Endothelial cell of umbilical vein (primary cell): ENCODE measurements around the gene SHISA6. TPM values are rescaled to one million over a fixed set of nuclear protein-coding genes. Genes with fewer than 3 reads are reported as not detected.

Source experiments
- BruUV-seq: library from RNA; stranded (reverse); fragments of 400-500 nt; replicated peaks from 2 replicates; lab custom pipeline; 2021; lab: Mats Ljungman, UMichigan
- CTCF ChIA-PET: fragments of 300-600, 350-600 bp; sonication (Branson Sonifier 250); formaldehyde crosslinking; loops from one replicate; lab custom pipeline; 2021; ENCODE audit warnings: antibody characterized with exemption, inconsistent platforms; lab: Charles Lee
- POLR2A ChIA-PET: fragments of 300-600, 350-600 bp; sonication (Branson Sonifier 250); formaldehyde crosslinking; loops from one replicate; lab custom pipeline; 2021; ENCODE audit warnings: antibody characterized with exemption, inconsistent platforms; lab: Charles Lee
- DNase-seq: peaks from one replicate; pipeline ENCODE4 v3.0.0-alpha.2; 2011; ENCODE audit warnings: low read depth, low spot score
- FAIRE-seq: peaks from 2 replicates; lab custom pipeline; 2011; peaks lifted over from hg19 to GRCh38; lab: Jason Lieb, UNC
- H2AFZ ChIP-seq: 2 replicates; pipeline ENCODE4 v1.6.0; 2012; ENCODE audit warnings: low read depth, low read length, control low read depth, inconsistent platforms
- H3K27ac ChIP-seq: 2 replicates; pipeline ENCODE4 v1.5.1; 2011; ENCODE audit warnings: low read depth, mild to moderate bottlenecking, control low read depth, low read length, moderate library complexity; ENCODE audit not compliant: insufficient read depth
- H3K27me3 ChIP-seq, 2 experiments: 2 replicates each; pipeline versions ENCODE4 v1.6.0 to v1.6.1; 2011; ENCODE audit warnings: low read length in 2 of 2, mixed read lengths in 1 of 2; ENCODE audit not compliant: control insufficient read depth in 2 of 2, insufficient read depth in 2 of 2
- H3K36me3 ChIP-seq, 2 experiments: 2 replicates in 1 of 2; 3 replicates in 1 of 2; pipeline ENCODE4 v1.5.1; 2011; ENCODE audit warnings: low read length in 2 of 2, mild to moderate bottlenecking in 1 of 2, moderate library complexity in 1 of 2; ENCODE audit not compliant: control insufficient read depth in 2 of 2, insufficient read depth in 2 of 2; ENCODE audit errors: extremely low read depth in 1 of 2
- H3K4me1 ChIP-seq: 3 replicates; pipeline ENCODE4 v1.5.1; 2011; ENCODE audit warnings: mild to moderate bottlenecking, low read length; ENCODE audit not compliant: control insufficient read depth, insufficient read depth; ENCODE audit errors: extremely low read depth
- H3K4me2 ChIP-seq: 2 replicates; pipeline ENCODE4 v1.6.1; 2011; ENCODE audit warnings: low read length, control low read depth, mixed read lengths; ENCODE audit not compliant: insufficient read depth
- H3K4me3 ChIP-seq, 3 experiments: fragments of 200-600 bp in 1 of 3; sonication (generic), shearing (Covaris generic) in 1 of 3; replicated peaks in 1 of 3; 2 replicates each; pipeline ENCODE4 v1.5.1; 2011 to 2016; ENCODE audit warnings: control low read depth in 3 of 3, low read length in 3 of 3, mild to moderate bottlenecking in 2 of 3, inconsistent platforms in 1 of 3, low read depth in 1 of 3, moderate library complexity in 1 of 3; ENCODE audit not compliant: insufficient read depth in 1 of 3
- H3K79me2 ChIP-seq: 2 replicates; pipeline ENCODE4 v1.6.0; 2012; ENCODE audit warnings: low read length, inconsistent platforms; ENCODE audit not compliant: control insufficient read depth, insufficient read depth
- H3K9ac ChIP-seq: replicated peaks from 2 replicates; pipeline ENCODE3; 2011; ENCODE audit warnings: low read length, control low read depth; ENCODE audit not compliant: insufficient read depth; ENCODE audit errors: extremely low read depth
- H3K9me1 ChIP-seq: replicated peaks from 3 replicates; pipeline ENCODE4 v1.6.0; 2011; ENCODE audit warnings: mild to moderate bottlenecking, low read length; ENCODE audit not compliant: control insufficient read depth, insufficient read depth; ENCODE audit errors: extremely low read depth
- H3K9me3 ChIP-seq: replicated peaks from 2 replicates; pipeline ENCODE4 v1.5.1; 2012; ENCODE audit warnings: low read length, inconsistent platforms; ENCODE audit not compliant: control insufficient read depth, insufficient read depth
- H4K20me1 ChIP-seq: replicated peaks from 2 replicates; pipeline ENCODE3; 2011; ENCODE audit warnings: mild to moderate bottlenecking, low read length; ENCODE audit not compliant: control insufficient read depth, insufficient read depth; ENCODE audit errors: extremely low read depth
- EZH2 ChIP-seq: IDR thresholded peaks from 2 replicates; pipeline ENCODE4 v1.6.1; 2012; ENCODE audit warnings: borderline replicate concordance, low read depth, mild to moderate bottlenecking, moderate library complexity, low read length, inconsistent platforms; ENCODE audit not compliant: severe bottlenecking
- FOS ChIP-seq: IDR thresholded peaks from 2 replicates; pipeline ENCODE4 v1.6.1; 2011; ENCODE audit warnings: mild to moderate bottlenecking, low read length, moderate library complexity, borderline replicate concordance; ENCODE audit not compliant: insufficient read depth
- GATA2 ChIP-seq: IDR thresholded peaks from 2 replicates; pipeline ENCODE4 v1.7.0; 2011; ENCODE audit warnings: low read depth, mild to moderate bottlenecking, moderate library complexity, mixed read lengths, low read length; ENCODE audit not compliant: insufficient read length, insufficient read depth
- JUN ChIP-seq: IDR thresholded peaks from 2 replicates; pipeline ENCODE4 v1.6.1; 2011; ENCODE audit warnings: borderline replicate concordance, low read depth; ENCODE audit not compliant: insufficient read length, insufficient read depth
- MYC ChIP-seq: IDR thresholded peaks from one replicate; pipeline ENCODE4 v1.6.1; 2011; ENCODE audit warnings: mild to moderate bottlenecking, low read depth, low read length
- POLR2A ChIP-seq: IDR thresholded peaks from 2 replicates; pipeline ENCODE4 v1.6.1; 2012; ENCODE audit warnings: low read depth, mild to moderate bottlenecking, control low read depth, low read length
- POLR2AphosphoS5 ChIP-seq: IDR thresholded peaks from 2 replicates; pipeline ENCODE4 v1.6.1; 2012; ENCODE audit warnings: low read depth, mild to moderate bottlenecking, control low read depth, low read length, moderate library complexity; ENCODE audit not compliant: insufficient read depth
- dilution Hi-C: fragments of 300-500 bp; cut with MboI; formaldehyde crosslinking; loops from one replicate; pipeline ENCODE4 v1.15.0; 2019; ENCODE audit warnings: low sequenced_read_pairs; ENCODE audit not compliant: extremely low pct_ligation_motif_present
- intact Hi-C: fragments of 100-400 bp; cut with micrococcal nuclease; formaldehyde crosslinking; loops from one replicate; pipeline ENCODE4 v1.10.0; 2022
- polyA plus RNA-seq, 4 experiments: library from polyadenylated mRNA; depleted of rRNA in 3 of 4; stranded (reverse) in 3 of 4; unstranded in 1 of 4; fragments of >200 nt; gene quantifications; 2 replicates each; pipeline versions ENCODE4 v1.2.1 to v1.2.3, GENCODE V29; 2011 to 2012; ENCODE audit warnings: missing spikeins in 1 of 4
- total RNA-seq: library from RNA; stranded (reverse); gene quantifications from 2 replicates; pipeline ENCODE4 v1.2.3, GENCODE V29; 2021
- TF ChIP-seq, protein P1 (sequence below), 2 donors: IDR thresholded peaks; 1 replicate in 1 of 2; 2 replicates in 1 of 2; pipeline ENCODE4 v1.5.1; 2011; ENCODE audit warnings: low read length in 2 of 2, mild to moderate bottlenecking in 2 of 2, moderate library complexity in 2 of 2, control low read depth in 1 of 2, inconsistent platforms in 1 of 2, low read depth in 1 of 2; ENCODE audit not compliant: insufficient read depth in 1 of 2; ENCODE audit errors: extremely low read depth in 1 of 2
- TF ChIP-seq, protein P2 (sequence below): IDR thresholded peaks from 2 replicates; pipeline ENCODE4 v1.6.1; 2011; ENCODE audit not compliant: insufficient read depth, insufficient read length

The SHISA6 gene
- total and polyA plus RNA-seq, 2 donors (not counting 3 experiments of a cell fraction or from before 2014, with no cell fraction given), result not detected

DNA sequence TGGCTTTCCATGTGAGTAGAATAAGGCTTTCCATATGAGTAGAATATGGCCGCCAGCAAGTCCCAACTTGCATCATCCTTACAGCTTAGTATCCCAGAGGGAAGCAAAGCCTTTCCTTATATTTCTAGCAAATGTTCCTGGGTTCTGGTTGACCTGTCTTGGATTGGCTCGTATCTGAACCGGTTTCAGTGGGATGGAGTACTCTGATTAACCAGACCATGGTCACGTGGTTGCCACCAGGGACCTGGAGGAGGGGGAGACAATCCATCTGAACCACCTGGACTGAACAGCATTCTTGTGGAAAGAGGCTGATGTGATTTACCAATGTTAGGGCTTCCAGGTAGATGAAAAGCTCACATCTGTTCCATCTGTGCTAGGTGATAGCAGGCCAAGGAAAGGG lies 89.0 kb downstream of the SHISA6 start:
- no peak for FAIRE-seq
- POLR2A ChIA-PET, result no interaction called here
- no TSS peak for BruUV-seq
- no peak overlapping the region for H2AFZ ChIP-seq
- no peak for DNase-seq
- no peak overlapping the region for H3K27ac ChIP-seq
- no peak overlapping the region for H3K4me2 ChIP-seq
- peaks cover 3% of the 10 kb centered on the region for H3K9me3 ChIP-seq
- no peaks in the 10 kb centered on the region for H3K27me3 ChIP-seq
- H3K9ac ChIP-seq, result no peak overlapping the region
- no peaks in the 10 kb centered on the region for H3K4me1 ChIP-seq
- TF ChIP-seq, protein P1, sequence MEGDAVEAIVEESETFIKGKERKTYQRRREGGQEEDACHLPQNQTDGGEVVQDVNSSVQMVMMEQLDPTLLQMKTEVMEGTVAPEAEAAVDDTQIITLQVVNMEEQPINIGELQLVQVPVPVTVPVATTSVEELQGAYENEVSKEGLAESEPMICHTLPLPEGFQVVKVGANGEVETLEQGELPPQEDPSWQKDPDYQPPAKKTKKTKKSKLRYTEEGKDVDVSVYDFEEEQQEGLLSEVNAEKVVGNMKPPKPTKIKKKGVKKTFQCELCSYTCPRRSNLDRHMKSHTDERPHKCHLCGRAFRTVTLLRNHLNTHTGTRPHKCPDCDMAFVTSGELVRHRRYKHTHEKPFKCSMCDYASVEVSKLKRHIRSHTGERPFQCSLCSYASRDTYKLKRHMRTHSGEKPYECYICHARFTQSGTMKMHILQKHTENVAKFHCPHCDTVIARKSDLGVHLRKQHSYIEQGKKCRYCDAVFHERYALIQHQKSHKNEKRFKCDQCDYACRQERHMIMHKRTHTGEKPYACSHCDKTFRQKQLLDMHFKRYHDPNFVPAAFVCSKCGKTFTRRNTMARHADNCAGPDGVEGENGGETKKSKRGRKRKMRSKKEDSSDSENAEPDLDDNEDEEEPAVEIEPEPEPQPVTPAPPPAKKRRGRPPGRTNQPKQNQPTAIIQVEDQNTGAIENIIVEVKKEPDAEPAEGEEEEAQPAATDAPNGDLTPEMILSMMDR (IDR thresholded peaks at IDR 0.05; ENCODE audit: extremely low read depth in 1 of 2, insufficient read depth in 1 of 2, low read depth in 1 of 2, low read length in 2 of 2), result no peak
- no peak for TF ChIP-seq GATA2
- TF ChIP-seq FOS, result no peak
- no peak for TF ChIP-seq EZH2
- TF ChIP-seq, protein P2, sequence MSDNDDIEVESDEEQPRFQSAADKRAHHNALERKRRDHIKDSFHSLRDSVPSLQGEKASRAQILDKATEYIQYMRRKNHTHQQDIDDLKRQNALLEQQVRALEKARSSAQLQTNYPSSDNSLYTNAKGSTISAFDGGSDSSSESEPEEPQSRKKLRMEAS, result no peak
- TF ChIP-seq POLR2A, result no peak
- TF ChIP-seq JUN, result no peak
- TF ChIP-seq MYC, result no peak
- no peak for TF ChIP-seq POLR2AphosphoS5
- H3K79me2 ChIP-seq, result no peaks in the 10 kb centered on the region
- H3K36me3 ChIP-seq, result no peaks in the 10 kb centered on the region
- no peaks in the 10 kb centered on the region for H4K20me1 ChIP-seq
- intact Hi-C loops (no loop called here), dilution Hi-C loops (no loop called here)
- H3K9me1 ChIP-seq, result no peaks in the 10 kb centered on the region
- H3K4me3 ChIP-seq, result no peak overlapping the region
- CTCF ChIA-PET, result no interaction called here
